Karpas-422 (cell line): ENCODE measurements around the gene OTOF. TPM values are rescaled to one million over a fixed set of nuclear protein-coding genes. Genes with fewer than 3 reads are reported as not detected.

Experiments used
- DNase-seq: peaks from one replicate; pipeline ENCODE4 v3.0.0-alpha.2; 2015
- H2AFZ ChIP-seq: fragments of 200-600 bp; sonication (generic); 2 replicates; pipeline ENCODE4 v1.6.1; 2014; ENCODE audit warnings: antibody characterized with exemption, low read length, mixed read lengths
- H3K27ac ChIP-seq: fragments of 200-600 bp; sonication (generic); 2 replicates; pipeline ENCODE4 v1.5.1; 2014; ENCODE audit warnings: mild to moderate bottlenecking, low read length, moderate library complexity
- H3K27me3 ChIP-seq: fragments of 200-600 bp; sonication (generic); 2 replicates; pipeline ENCODE4 v1.6.1; 2014; ENCODE audit warnings: low read length, mixed read lengths
- H3K36me3 ChIP-seq: fragments of 200-600 bp; sonication (generic); 2 replicates; pipeline ENCODE4 v1.6.1; 2014; ENCODE audit warnings: low read length, mixed read lengths; ENCODE audit not compliant: insufficient read depth
- H3K4me1 ChIP-seq: fragments of 200-600 bp; sonication (generic); 2 replicates; pipeline ENCODE4 v1.6.1; 2014; ENCODE audit warnings: mild to moderate bottlenecking, low read length, mixed read lengths
- H3K4me2 ChIP-seq: fragments of 200-600 bp; sonication (generic); 2 replicates; pipeline ENCODE4 v1.6.1; 2014; ENCODE audit warnings: low read length, low read depth, mild to moderate bottlenecking; ENCODE audit not compliant: poor library complexity, severe bottlenecking
- H3K4me3 ChIP-seq: fragments of 200-600 bp; sonication (generic); 2 replicates; pipeline ENCODE4 v1.5.1; 2014; ENCODE audit warnings: mild to moderate bottlenecking, antibody characterized with exemption, low read length, mixed read lengths
- H3K79me2 ChIP-seq: fragments of 200-600 bp; sonication (generic); 2 replicates; pipeline ENCODE4 v1.6.1; 2014; ENCODE audit warnings: mild to moderate bottlenecking, low read length, mixed read lengths
- H3K9ac ChIP-seq: fragments of 200-600 bp; sonication (generic); 2 replicates; pipeline ENCODE4 v1.6.0; 2014; ENCODE audit warnings: low read length
- H3K9me2 ChIP-seq: fragments of 200-600 bp; sonication (generic), shearing (Covaris generic); replicated peaks from 2 replicates; pipeline ENCODE4 v1.6.0; 2014; ENCODE audit warnings: mild to moderate bottlenecking, low read length, moderate library complexity; ENCODE audit not compliant: insufficient read depth
- H3K9me3 ChIP-seq: fragments of 300-700, 200-600 bp; sonication (generic); 2 replicates; pipeline ENCODE4 v1.6.1; 2014; ENCODE audit warnings: low read length, mixed read lengths
- H4K20me1 ChIP-seq: fragments of 200-600 bp; sonication (generic); 2 replicates; pipeline ENCODE4 v1.6.1; 2014; ENCODE audit warnings: mild to moderate bottlenecking, antibody characterized with exemption, low read length, low read depth; ENCODE audit not compliant: insufficient read depth
- total RNA-seq: library from RNA; depleted of rRNA; stranded (reverse); fragments of >200 nt; shearing (Covaris generic); gene quantifications from 2 replicates; pipeline ENCODE4 v1.2.3, GENCODE V29; 2014; ENCODE audit warnings: low replicate concordance

The OTOF gene
- total RNA-seq, 1 experiment from 2014 or later = 0.07 TPM

DNA sequence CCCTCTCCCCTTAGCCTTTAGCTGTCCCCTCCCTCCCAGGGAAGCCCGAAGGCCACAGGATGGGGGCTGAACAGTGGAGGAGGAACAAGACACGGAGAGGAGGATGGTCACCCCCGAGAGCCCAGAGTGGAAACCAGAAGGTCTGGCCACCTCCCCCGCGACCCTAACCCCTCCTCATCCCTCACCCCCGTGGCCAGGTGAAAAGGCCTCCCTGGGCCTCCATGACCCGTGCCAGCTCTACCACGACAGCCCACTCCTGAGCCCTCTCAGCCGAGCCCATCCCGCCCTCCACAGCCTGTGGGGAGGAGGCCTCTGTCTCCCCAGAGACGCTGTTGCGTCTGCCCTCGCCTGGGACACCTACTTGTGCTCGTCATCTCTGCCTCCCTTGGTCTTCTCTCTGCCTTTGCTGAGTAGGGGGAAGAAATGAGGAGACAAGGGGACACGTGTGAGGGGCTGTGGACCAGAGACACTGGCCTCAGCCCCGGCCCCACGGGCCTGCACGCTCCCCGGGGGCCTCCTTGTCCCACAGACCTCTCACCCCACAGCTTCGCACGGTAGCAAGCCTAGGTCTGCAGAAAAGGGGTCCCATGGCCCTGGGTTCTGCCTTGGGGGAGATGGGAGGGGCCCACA, 32.5 kb upstream of the OTOF start:
- no peak overlapping the region for H3K27ac ChIP-seq
- no peak overlapping the region for H3K4me2 ChIP-seq
- no peak for DNase-seq
- H2AFZ ChIP-seq = no peak overlapping the region
- no peaks in the 10 kb centered on the region for H3K4me1 ChIP-seq
- no peaks in the 10 kb centered on the region for H3K9me3 ChIP-seq
- H3K79me2 ChIP-seq = no peaks in the 10 kb centered on the region
- no peak overlapping the region for H3K9ac ChIP-seq
- H3K9me2 ChIP-seq = no peaks in the 10 kb centered on the region
- H3K4me3 ChIP-seq = no peak overlapping the region
- H4K20me1 ChIP-seq = no peaks in the 10 kb centered on the region
- no peaks in the 10 kb centered on the region for H3K36me3 ChIP-seq
- H3K27me3 ChIP-seq = no peaks in the 10 kb centered on the region

DNA sequence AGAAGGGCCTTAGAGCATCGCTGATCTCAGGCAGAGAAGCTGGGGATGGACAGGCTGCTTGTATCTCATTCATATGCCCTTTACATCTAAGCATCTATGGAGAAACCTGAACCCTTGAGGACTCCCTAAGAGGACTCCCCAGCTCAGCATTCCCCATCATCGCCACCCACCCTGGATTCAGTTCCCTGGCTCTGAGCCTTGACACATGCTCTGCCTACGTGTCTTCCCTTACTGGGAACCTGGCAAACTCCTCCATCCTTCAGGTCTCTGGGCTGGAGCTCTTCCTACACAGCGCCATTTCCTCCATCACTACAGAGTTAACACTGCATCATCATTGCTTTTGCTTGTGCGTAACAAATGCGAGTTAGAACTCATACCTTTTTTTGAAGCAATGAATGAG, 31.2 kb upstream of the OTOF start:
- Histone ChIP-seq H3K9ac (no peak overlapping the region), H4K20me1 (no peaks in the 10 kb centered on the region), H3K4me3 (no peak overlapping the region), H3K4me1 (no peaks in the 10 kb centered on the region), H3K9me2 (no peaks in the 10 kb centered on the region), H3K4me2 (no peak overlapping the region), H2AFZ (no peak overlapping the region), H3K27ac (no peak overlapping the region), H3K9me3 (no peaks in the 10 kb centered on the region), H3K79me2 (no peaks in the 10 kb centered on the region), H3K36me3 (no peaks in the 10 kb centered on the region), H3K27me3 (no peaks in the 10 kb centered on the region)
- DNase-seq = no peak

DNA sequence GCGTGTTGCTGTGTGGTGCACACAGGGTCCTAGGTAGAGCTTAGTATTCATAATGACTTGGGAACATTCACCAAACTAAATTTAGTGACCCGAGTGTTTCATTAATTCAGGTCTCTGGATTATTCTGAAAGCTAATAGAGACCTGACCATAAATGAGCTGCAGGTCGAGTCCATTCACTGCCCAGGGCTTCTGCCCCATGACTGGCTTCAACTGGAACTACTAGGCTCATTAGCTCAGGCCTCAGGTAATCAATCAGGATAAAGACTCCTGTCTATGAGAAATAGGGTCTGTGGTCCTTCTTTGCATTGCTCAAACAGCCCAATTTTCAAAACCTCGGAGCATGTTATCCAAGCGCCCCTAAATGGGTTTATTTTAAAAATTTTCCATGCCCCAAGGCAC, 30.0 kb upstream of the OTOF start:
- Histone ChIP-seq H3K9ac (no peak overlapping the region), H3K4me1 (no peaks in the 10 kb centered on the region), H3K9me2 (no peaks in the 10 kb centered on the region), H2AFZ (no peak overlapping the region), H3K27ac (no peak overlapping the region), H4K20me1 (no peaks in the 10 kb centered on the region), H3K36me3 (no peaks in the 10 kb centered on the region), H3K27me3 (no peaks in the 10 kb centered on the region), H3K9me3 (no peaks in the 10 kb centered on the region), H3K4me2 (no peak overlapping the region), H3K4me3 (no peak overlapping the region), H3K79me2 (no peaks in the 10 kb centered on the region)
- no peak for DNase-seq

DNA sequence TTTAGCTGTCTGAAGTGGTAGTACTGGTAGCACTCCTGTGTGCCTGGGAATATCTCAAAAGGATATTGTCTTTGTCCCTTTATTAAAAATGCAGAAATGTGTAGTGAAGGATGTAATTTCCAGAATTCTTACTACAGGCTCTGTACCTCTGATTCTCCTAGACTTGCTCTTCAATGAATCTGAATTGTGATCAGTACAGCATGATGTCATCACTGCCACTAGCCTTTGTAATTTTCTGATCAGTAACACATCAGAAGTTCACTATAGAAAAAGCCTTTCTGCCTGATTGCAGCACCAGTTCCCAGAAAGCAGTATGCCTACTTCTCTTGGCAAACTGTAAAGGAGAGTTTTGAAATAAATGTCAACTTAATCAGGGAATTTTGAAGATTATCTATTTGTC, 29.2 kb upstream of the OTOF start:
- Histone ChIP-seq H3K27ac (no peak overlapping the region), H4K20me1 (no peaks in the 10 kb centered on the region), H3K4me3 (no peak overlapping the region), H2AFZ (no peak overlapping the region), H3K4me1 (no peaks in the 10 kb centered on the region), H3K79me2 (no peaks in the 10 kb centered on the region), H3K9me3 (no peaks in the 10 kb centered on the region), H3K9me2 (no peaks in the 10 kb centered on the region), H3K9ac (no peak overlapping the region), H3K27me3 (no peaks in the 10 kb centered on the region), H3K4me2 (no peak overlapping the region), H3K36me3 (no peaks in the 10 kb centered on the region)
- DNase-seq = no peak

DNA sequence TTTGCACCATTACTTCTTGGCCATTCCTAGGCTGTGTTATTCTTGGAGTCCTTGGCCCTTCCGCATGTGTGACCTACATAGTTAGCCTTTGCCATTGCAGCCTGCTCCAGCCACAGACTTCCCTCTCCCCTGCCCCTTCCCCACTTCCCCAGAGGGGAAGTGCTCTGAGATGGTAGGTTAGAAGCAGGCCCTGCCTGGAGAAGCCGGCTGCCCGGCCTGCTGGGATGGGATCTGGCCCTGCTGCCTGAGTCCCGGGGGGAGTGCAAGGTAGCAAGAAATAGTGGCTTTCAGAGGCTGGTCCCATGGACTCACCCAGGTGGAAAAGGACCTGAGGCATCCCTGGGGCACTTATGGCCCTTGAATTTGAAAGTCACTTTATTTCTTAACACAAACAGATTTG, 28.4 kb upstream of the OTOF start:
- H2AFZ ChIP-seq = no peak overlapping the region

DNA sequence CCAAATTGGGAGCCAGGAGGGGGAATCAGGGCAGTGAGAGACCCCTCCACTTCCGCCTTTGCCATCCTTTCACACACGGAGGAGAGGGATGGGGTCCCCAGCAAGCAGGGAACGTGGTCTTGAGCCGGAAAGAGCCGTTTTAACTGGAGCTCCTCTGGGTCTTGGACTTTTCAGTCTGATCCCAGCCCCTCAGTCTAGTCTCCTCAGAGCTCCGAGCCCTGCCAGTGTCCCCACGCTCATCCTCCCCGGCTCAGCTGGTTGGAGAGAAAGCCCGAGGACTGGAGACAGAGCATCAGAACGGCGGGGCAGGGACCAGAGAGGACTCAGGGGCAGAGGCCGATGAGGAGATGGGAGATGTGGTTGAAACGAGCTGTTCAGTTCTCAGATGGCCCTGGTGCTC, 26.1 kb upstream of the OTOF start:
- DNase-seq = no peak
- Histone ChIP-seq H3K36me3 (no peaks in the 10 kb centered on the region), H4K20me1 (no peaks in the 10 kb centered on the region), H3K79me2 (no peaks in the 10 kb centered on the region), H3K27me3 (no peaks in the 10 kb centered on the region), H3K4me3 (no peak overlapping the region), H3K4me2 (no peak overlapping the region), H3K4me1 (no peaks in the 10 kb centered on the region), H3K9me2 (no peaks in the 10 kb centered on the region), H3K9me3 (no peaks in the 10 kb centered on the region), H2AFZ (no peak overlapping the region), H3K9ac (no peak overlapping the region), H3K27ac (no peak overlapping the region)

More for the DNA sequence above, 28.4 kb upstream of the OTOF start:
- Histone ChIP-seq H3K36me3 (no peaks in the 10 kb centered on the region), H3K4me1 (no peaks in the 10 kb centered on the region), H3K4me2 (no peak overlapping the region), H3K79me2 (no peaks in the 10 kb centered on the region), H3K27ac (no peak overlapping the region), H4K20me1 (no peaks in the 10 kb centered on the region), H3K9me3 (no peaks in the 10 kb centered on the region), H3K9ac (no peak overlapping the region), H3K27me3 (no peaks in the 10 kb centered on the region), H3K4me3 (no peak overlapping the region), H3K9me2 (no peaks in the 10 kb centered on the region)
- no peak for DNase-seq

DNA sequence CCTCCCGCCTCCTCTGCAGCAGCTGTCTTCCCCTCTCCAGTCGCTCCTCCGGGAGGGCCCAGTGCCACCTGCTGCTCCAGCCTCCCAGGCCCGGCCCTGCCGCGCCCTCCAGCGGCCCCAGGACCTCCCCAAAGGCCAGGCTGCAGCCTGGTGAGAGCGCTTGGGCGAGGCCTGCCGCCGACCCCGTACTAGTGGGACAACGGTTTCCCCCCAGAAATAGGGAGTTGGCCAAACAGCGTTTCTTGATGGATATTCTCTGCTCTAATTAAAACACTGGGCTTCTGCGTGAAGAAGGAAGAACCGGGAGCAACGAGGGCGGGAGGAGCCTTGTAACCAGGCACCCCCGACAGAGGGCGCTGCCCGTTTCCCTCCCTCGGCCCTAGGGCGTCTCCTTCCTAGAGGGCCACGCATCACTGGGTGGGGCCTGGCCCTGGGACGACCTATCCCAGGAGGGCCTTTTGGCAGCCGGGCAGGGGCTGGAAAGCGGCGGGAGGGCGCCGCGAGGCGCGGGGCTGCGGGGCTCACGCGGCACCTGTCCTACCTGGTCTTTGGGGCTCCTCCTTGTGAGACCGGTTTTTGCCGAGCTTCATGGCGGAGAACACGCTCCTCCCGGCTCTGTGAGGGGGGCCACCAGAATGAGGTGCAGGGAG, 25.4 kb upstream of the OTOF start:
- H3K27me3 ChIP-seq = no peaks in the 10 kb centered on the region
- no peak overlapping the region for H3K27ac ChIP-seq
- H3K4me2 ChIP-seq = no peak overlapping the region
- H3K9me3 ChIP-seq = no peaks in the 10 kb centered on the region
- no peaks in the 10 kb centered on the region for H3K36me3 ChIP-seq
- no peak overlapping the region for H3K9ac ChIP-seq
- H4K20me1 ChIP-seq = no peaks in the 10 kb centered on the region
- peak; percentile 67 for DNase-seq
- H2AFZ ChIP-seq = no peak overlapping the region
- no peaks in the 10 kb centered on the region for H3K79me2 ChIP-seq
- no peaks in the 10 kb centered on the region for H3K4me1 ChIP-seq
- no peaks in the 10 kb centered on the region for H3K9me2 ChIP-seq
- H3K4me3 ChIP-seq = no peak overlapping the region

DNA sequence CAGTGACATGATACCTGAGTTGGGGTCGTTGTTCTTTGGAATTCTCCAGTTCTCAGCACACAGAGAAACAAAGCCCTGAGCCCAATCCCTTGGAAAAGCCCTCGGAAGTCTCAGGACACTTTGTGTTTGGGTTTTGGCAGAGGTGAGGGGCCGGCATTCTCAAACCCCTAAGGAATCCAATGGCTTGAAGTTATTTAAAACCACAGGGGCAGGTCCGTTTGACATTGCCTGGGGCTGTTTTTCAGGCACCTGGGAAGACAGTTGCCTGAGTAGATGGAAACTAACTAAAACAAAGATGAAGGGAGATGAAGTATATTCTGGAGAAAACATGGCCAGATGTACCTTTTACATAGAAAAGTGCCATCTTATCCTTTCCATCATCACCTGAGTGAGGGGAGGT, 22.5 kb upstream of the OTOF start:
- no peak overlapping the region for H2AFZ ChIP-seq
- H3K4me2 ChIP-seq = no peak overlapping the region
- H3K79me2 ChIP-seq = no peaks in the 10 kb centered on the region
- DNase-seq = no peak
- no peak overlapping the region for H3K27ac ChIP-seq
- H3K9ac ChIP-seq = no peak overlapping the region
- H3K9me2 ChIP-seq = no peaks in the 10 kb centered on the region
- H3K36me3 ChIP-seq = no peaks in the 10 kb centered on the region
- no peaks in the 10 kb centered on the region for H3K27me3 ChIP-seq
- no peaks in the 10 kb centered on the region for H3K9me3 ChIP-seq
- no peak overlapping the region for H3K4me3 ChIP-seq
- H3K4me1 ChIP-seq = no peaks in the 10 kb centered on the region
- H4K20me1 ChIP-seq = no peaks in the 10 kb centered on the region
